NAMALWA (cell line): ENCODE data around the gene POTEF.
"Not testable (repeated sequence)": the region's sequence is repeated elsewhere in the genome, so short reads cannot be mapped to it uniquely, and the experiment has no call there.

Source experiments
- DNase-seq: peaks from one replicate; pipeline ENCODE4 v3.0.0-alpha.2; 2015; ENCODE audit warnings: low spot score

Gene POTEF

GRCh38 chr2:130129120-130129829 lies at the start of gene POTEF:
Gene POTEF, minus strand, starts transcription at chr2:130129222. Its CDS starts 8,707 bp downstream, at chr2:130120515.
- DNase-seq = not testable (repeated sequence)

- DNase-seq = not testable (repeated sequence)
Observed at GRCh38 chr2:130174866-130175265, 45.8 kb upstream of the POTEF start.

GRCh38 chr2:130169896-130170295 lies 40.9 kb upstream of the POTEF start:
- DNase-seq = no peak

- DNase-seq = not testable (repeated sequence)
Observed at GRCh38 chr2:130169163-130169562, 40.1 kb upstream of the POTEF start.

GRCh38 chr2:130166611-130167010 lies 37.6 kb upstream of the POTEF start:
- not testable (repeated sequence) for DNase-seq

- DNase-seq = no peak
Observed at GRCh38 chr2:130165293-130166016, 36.4 kb upstream of the POTEF start.

GRCh38 chr2:130162968-130163367 lies 33.9 kb upstream of the POTEF start:
- DNase-seq = no peak

- DNase-seq = not testable (repeated sequence)
Observed at GRCh38 chr2:130162486-130162885, 33.5 kb upstream of the POTEF start.

- DNase-seq = not testable (repeated sequence)
Observed at GRCh38 chr2:130160838-130161705, 32.0 kb upstream of the POTEF start.

GRCh38 chr2:130160131-130160530 lies 31.1 kb upstream of the POTEF start:
- no peak for DNase-seq

- not testable (repeated sequence) for DNase-seq
Observed at GRCh38 chr2:130159376-130159775, 30.4 kb upstream of the POTEF start.

- no peak for DNase-seq
Observed at GRCh38 chr2:130158631-130159030, 29.6 kb upstream of the POTEF start.

GRCh38 chr2:130157825-130158514 lies 28.9 kb upstream of the POTEF start:
- peak; percentile 83 for DNase-seq

GRCh38 chr2:130157354-130157753 lies 28.3 kb upstream of the POTEF start:
- peak; percentile 71 for DNase-seq

- DNase-seq = no peak
Observed at GRCh38 chr2:130156624-130157004, 27.6 kb upstream of the POTEF start.

- DNase-seq = peak; percentile 76
Observed at GRCh38 chr2:130155956-130156623, 27.1 kb upstream of the POTEF start.

- no peak for DNase-seq
Observed at GRCh38 chr2:130154773-130155765, 26.0 kb upstream of the POTEF start.

- DNase-seq = not testable (repeated sequence)
Observed at GRCh38 chr2:130154423-130154770, 25.4 kb upstream of the POTEF start.

- DNase-seq = not testable (repeated sequence)
Observed at GRCh38 chr2:130153721-130154422, 24.9 kb upstream of the POTEF start.
